OCI-LY1 (cell line): ENCODE measurements around the gene E2F1.
A peak's percentile ranks its signal among the peaks of the same experiment; 100 is the strongest.

Source experiments
- H2AFZ ChIP-seq: fragments of 200-600 bp; sonication (generic), shearing (Covaris generic); 2 replicates; pipeline ENCODE4 v1.6.0; 2014; ENCODE audit warnings: antibody characterized with exemption, mild to moderate bottlenecking, low read length
- H3F3A ChIP-seq: fragments of 200-600 bp; sonication (generic), shearing (Covaris generic); 2 replicates; pipeline ENCODE4 v1.6.0; 2014; ENCODE audit warnings: mild to moderate bottlenecking, antibody characterized with exemption, low read length, moderate library complexity; ENCODE audit not compliant: insufficient read depth
- H3K27ac ChIP-seq: fragments of 200-600 bp; sonication (generic); 2 replicates; pipeline ENCODE4 v1.5.1; 2014; ENCODE audit warnings: low read length, mixed run types, mild to moderate bottlenecking, low read depth; ENCODE audit not compliant: poor library complexity, severe bottlenecking
- H3K27me3 ChIP-seq: fragments of 200-600 bp; sonication (generic); 2 replicates; pipeline ENCODE4 v1.6.0; 2014; ENCODE audit warnings: antibody characterized with exemption, mild to moderate bottlenecking, low read length, moderate library complexity; ENCODE audit not compliant: insufficient read depth
- H3K36me3 ChIP-seq: fragments of 200-600 bp; sonication (generic); 2 replicates; pipeline ENCODE4 v1.6.1; 2014; ENCODE audit warnings: mild to moderate bottlenecking, antibody characterized with exemption, low read length, moderate library complexity, mixed read lengths; ENCODE audit not compliant: insufficient read depth
- H3K4me1 ChIP-seq: fragments of 200-600 bp; sonication (generic); 2 replicates; pipeline ENCODE4 v1.5.1; 2014; ENCODE audit warnings: mild to moderate bottlenecking, low read length, moderate library complexity; ENCODE audit not compliant: insufficient read depth, severe bottlenecking
- H3K4me2 ChIP-seq: fragments of 200-600 bp; sonication (generic), shearing (Covaris generic); 2 replicates; pipeline ENCODE4 v1.6.1; 2014; ENCODE audit warnings: low read length
- H3K4me3 ChIP-seq: fragments of 200-600 bp; sonication (generic); 2 replicates; pipeline ENCODE4 v1.5.1; 2014; ENCODE audit warnings: low read length, low read depth, mild to moderate bottlenecking, mixed read lengths; ENCODE audit not compliant: poor library complexity, severe bottlenecking
- H3K79me2 ChIP-seq: fragments of 200-600 bp; shearing (Covaris generic); 2 replicates; pipeline ENCODE4 v1.6.1; 2016; ENCODE audit warnings: mixed run types, low read length, mixed read lengths; ENCODE audit not compliant: insufficient read depth
- H3K9ac ChIP-seq: fragments of 200-600 bp; sonication (generic), shearing (Covaris generic); 2 replicates; pipeline ENCODE4 v1.6.1; 2014; ENCODE audit warnings: mild to moderate bottlenecking, low read length, mixed read lengths
- H3K9me2 ChIP-seq: fragments of 200-600 bp; sonication (generic), shearing (Covaris generic); 2 replicates; pipeline ENCODE4 v1.6.1; 2014; ENCODE audit warnings: low read depth, mild to moderate bottlenecking, low read length, mixed read lengths
- H3K9me3 ChIP-seq: fragments of 200-600 bp; shearing (Covaris generic); 2 replicates; pipeline ENCODE4 v1.6.1; 2014; ENCODE audit warnings: low read length, mixed read lengths
- H4K20me1 ChIP-seq: fragments of 200-600 bp; sonication (generic), shearing (Covaris generic); 2 replicates; pipeline ENCODE4 v1.6.0; 2016; ENCODE audit warnings: mild to moderate bottlenecking, low read length; ENCODE audit not compliant: insufficient read depth
- CTCF ChIP-seq: fragments of 200-600 bp; sonication (generic), shearing (Covaris generic); IDR thresholded peaks from 2 replicates; pipeline ENCODE4 v1.5.1; 2017; ENCODE audit warnings: mild to moderate bottlenecking, antibody characterized with exemption, low read length, moderate library complexity, mixed read lengths
- EZH2 ChIP-seq: fragments of 200-600 bp; sonication (generic), shearing (Covaris generic); IDR thresholded peaks from 2 replicates; pipeline ENCODE4 v1.8.0; 2017; ENCODE audit warnings: borderline replicate concordance, mixed run types, mild to moderate bottlenecking, antibody characterized with exemption, low read length, moderate library complexity, mixed read lengths

Gene E2F1

GRCh38 chr20:33686984-33687366 lies 790 bp upstream of the E2F1 start:
- Histone ChIP-seq H3K4me3 (peak overlapping the region; percentile 51), H3K79me2 (peaks cover 26% of the 10 kb centered on the region), H3K36me3 (0 out of 2 replicates have a peak, but pooled peaks cover 7% of the 10 kb centered on the region), H3K4me1 (peaks cover 72% of the 10 kb centered on the region), H2AFZ (no peak overlapping the region), H3K9ac (peak overlapping the region; percentile 55), H3K9me2 (no peaks in the 10 kb centered on the region), H4K20me1 (no peaks in the 10 kb centered on the region), H3K27ac (peak overlapping the region; percentile 81), H3K27me3 (no peaks in the 10 kb centered on the region), H3K4me2 (peak overlapping the region; percentile 69), H3F3A (no peaks in the 10 kb centered on the region), H3K9me3 (no peaks in the 10 kb centered on the region)
- TF ChIP-seq CTCF = no peak
- TF ChIP-seq EZH2 = no peak

GRCh38 chr20:33685328-33686099 lies 671 bp downstream of the E2F1 start:
- Histone ChIP-seq H3K9me2 (no peaks in the 10 kb centered on the region), H3K27ac (peak overlapping the region; percentile 99), H3K4me1 (peaks cover 87% of the 10 kb centered on the region), H3K79me2 (peaks cover 26% of the 10 kb centered on the region), H4K20me1 (no peaks in the 10 kb centered on the region), H3K4me2 (peak overlapping the region; percentile 88), H3K4me3 (peak overlapping the region; percentile 75), H3K27me3 (no peaks in the 10 kb centered on the region), H3K9ac (peak overlapping the region; percentile 94), H3K36me3 (peaks cover 8% of the 10 kb centered on the region; the same call in 1 of the 2 replicates), H3K9me3 (no peaks in the 10 kb centered on the region), H2AFZ (no peak overlapping the region), H3F3A (no peaks in the 10 kb centered on the region)
- TF ChIP-seq CTCF = no peak
- no peak for TF ChIP-seq EZH2

GRCh38 chr20:33684533-33685327 lies 1.5 kb downstream of the E2F1 start:
- TF ChIP-seq EZH2 (no peak), CTCF (no peak)
- Histone ChIP-seq H3K4me1 (peaks cover 87% of the 10 kb centered on the region), H3F3A (no peaks in the 10 kb centered on the region), H3K36me3 (peaks cover 14% of the 10 kb centered on the region; the same call in 1 of the 2 replicates), H3K27ac (peak overlapping the region; percentile 99), H3K27me3 (no peaks in the 10 kb centered on the region), H3K79me2 (peaks cover 26% of the 10 kb centered on the region), H3K4me2 (peak overlapping the region; percentile 88), H3K9me3 (no peaks in the 10 kb centered on the region), H3K4me3 (peak overlapping the region; percentile 75), H3K9ac (peak overlapping the region; percentile 94), H3K9me2 (no peaks in the 10 kb centered on the region), H2AFZ (no peak overlapping the region), H4K20me1 (no peaks in the 10 kb centered on the region)
